ENCODE data around the gene ERBB4.

DNA sequence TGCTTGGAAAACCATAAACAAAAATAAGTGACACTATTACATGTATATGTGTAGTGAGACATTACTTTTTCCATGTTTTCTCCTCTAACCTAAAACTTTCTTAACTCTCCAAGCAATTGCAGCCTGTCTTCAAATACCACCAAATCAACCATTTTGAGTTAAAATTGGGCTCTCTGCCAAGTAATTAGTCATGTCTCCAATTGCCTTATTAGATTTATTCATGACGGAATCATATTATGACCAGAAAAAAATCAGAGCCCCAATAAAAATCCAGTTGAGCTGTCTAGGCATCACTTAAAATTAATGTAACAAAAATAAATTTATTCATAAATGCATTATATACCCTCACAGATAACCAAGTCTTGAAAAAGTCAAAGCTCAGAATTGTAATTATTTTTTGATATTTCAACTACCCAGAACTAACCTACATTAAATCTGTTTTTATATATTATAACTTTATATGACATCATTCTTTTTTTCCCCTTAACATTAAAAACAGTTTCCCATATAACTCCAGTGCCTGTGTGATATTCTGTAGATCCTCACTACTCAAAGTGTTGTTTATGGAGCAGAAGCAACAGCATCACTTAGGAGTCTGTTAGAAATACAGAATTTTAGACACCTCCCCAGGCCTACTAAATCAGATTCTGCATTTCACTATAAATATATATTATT is 157.0 kb downstream of the ERBB4 start:
- TF ChIP-seq POLR2AphosphoS5 (IDR thresholded peaks at IDR 0.05): no peak
- no peak for TF ChIP-seq POLR2A (IDR thresholded peaks at IDR 0.05)
